ENCODE results near the gene MAGI1.

MAGI1 gene

DNA sequence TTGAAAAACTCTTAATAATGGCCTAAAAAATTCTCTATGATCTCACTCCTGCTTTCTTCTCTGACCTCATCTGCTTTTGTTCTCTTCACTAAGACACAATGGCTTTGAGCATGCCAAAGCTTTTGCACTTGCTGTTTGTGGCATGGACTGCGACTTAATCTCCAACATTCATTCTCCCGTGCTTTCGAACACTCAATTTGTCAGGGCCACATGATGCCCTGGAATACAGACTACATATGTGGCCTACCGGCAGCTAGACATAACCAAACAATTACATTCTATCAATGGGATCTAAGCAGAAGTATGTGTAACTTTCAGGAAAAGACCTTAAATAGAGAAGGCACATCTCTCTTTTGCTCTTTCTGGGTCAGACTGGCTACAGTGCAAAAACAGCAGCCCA, 506.5 kb downstream of the MAGI1 start:
- H3K79me2 ChIP-seq (ENCODE audit: insufficient read depth, low read depth), result no peaks in the 10 kb centered on the region
- no peak overlapping the region for H3K4me2 ChIP-seq
- no peaks in the 10 kb centered on the region for H4K20me1 ChIP-seq (ENCODE audit: insufficient read depth)
- no peak overlapping the region for H3K9ac ChIP-seq
- no peak overlapping the region for H2AFZ ChIP-seq (ENCODE audit: low read depth)
- H3K36me3 ChIP-seq (ENCODE audit: insufficient read depth), result no peaks in the 10 kb centered on the region
- H3K4me1 ChIP-seq (ENCODE audit: low read depth, poor library complexity, severe bottlenecking), result no peaks in the 10 kb centered on the region
- H3K27me3 ChIP-seq (ENCODE audit: insufficient read depth, low read depth), result no peaks in the 10 kb centered on the region
- H3K27ac ChIP-seq, result no peak overlapping the region
- TF ChIP-seq, protein P1, sequence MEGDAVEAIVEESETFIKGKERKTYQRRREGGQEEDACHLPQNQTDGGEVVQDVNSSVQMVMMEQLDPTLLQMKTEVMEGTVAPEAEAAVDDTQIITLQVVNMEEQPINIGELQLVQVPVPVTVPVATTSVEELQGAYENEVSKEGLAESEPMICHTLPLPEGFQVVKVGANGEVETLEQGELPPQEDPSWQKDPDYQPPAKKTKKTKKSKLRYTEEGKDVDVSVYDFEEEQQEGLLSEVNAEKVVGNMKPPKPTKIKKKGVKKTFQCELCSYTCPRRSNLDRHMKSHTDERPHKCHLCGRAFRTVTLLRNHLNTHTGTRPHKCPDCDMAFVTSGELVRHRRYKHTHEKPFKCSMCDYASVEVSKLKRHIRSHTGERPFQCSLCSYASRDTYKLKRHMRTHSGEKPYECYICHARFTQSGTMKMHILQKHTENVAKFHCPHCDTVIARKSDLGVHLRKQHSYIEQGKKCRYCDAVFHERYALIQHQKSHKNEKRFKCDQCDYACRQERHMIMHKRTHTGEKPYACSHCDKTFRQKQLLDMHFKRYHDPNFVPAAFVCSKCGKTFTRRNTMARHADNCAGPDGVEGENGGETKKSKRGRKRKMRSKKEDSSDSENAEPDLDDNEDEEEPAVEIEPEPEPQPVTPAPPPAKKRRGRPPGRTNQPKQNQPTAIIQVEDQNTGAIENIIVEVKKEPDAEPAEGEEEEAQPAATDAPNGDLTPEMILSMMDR (conservative IDR thresholded peaks at IDR 0.05; ENCODE audit: low read depth, low read length), result no peak
- H3K4me3 ChIP-seq (IDR thresholded peaks at IDR 0.05; ENCODE audit: insufficient read depth, low read depth, low read length), result no peak overlapping the region

DNA sequence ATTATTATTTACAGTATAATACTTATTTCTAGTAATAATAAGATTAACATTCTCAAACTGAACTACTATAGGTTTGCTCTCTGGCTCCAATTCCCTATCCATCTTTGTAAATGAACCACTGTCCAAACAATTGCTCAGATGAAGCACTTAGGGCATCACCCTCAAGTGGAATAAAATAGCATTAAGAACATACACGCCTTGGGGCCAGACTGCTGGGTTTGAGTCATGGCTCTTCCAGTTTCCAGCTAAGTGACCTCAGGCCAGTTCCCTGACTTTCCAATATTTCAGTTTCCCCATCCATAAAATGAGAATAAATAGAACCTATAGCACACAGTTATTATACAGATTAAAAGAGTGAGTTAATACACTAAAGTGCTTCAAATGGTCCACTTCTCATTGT, 507.2 kb downstream of the MAGI1 start:
- H2AFZ ChIP-seq (ENCODE audit: low read depth), result no peak overlapping the region
- TF ChIP-seq, protein P1 (conservative IDR thresholded peaks at IDR 0.05; ENCODE audit: low read depth, low read length), result no peak
- no peaks in the 10 kb centered on the region for H3K36me3 ChIP-seq (ENCODE audit: insufficient read depth)
- H3K4me2 ChIP-seq, result no peak overlapping the region
- H3K4me3 ChIP-seq (IDR thresholded peaks at IDR 0.05; ENCODE audit: insufficient read depth, low read depth, low read length), result no peak overlapping the region
- no peaks in the 10 kb centered on the region for H3K27me3 ChIP-seq (ENCODE audit: insufficient read depth, low read depth)
- no peak overlapping the region for H3K27ac ChIP-seq
- no peak overlapping the region for H3K9ac ChIP-seq
- no peaks in the 10 kb centered on the region for H4K20me1 ChIP-seq (ENCODE audit: insufficient read depth)
- no peaks in the 10 kb centered on the region for H3K79me2 ChIP-seq (ENCODE audit: insufficient read depth, low read depth)
- no peaks in the 10 kb centered on the region for H3K4me1 ChIP-seq (ENCODE audit: low read depth, poor library complexity, severe bottlenecking)

DNA sequence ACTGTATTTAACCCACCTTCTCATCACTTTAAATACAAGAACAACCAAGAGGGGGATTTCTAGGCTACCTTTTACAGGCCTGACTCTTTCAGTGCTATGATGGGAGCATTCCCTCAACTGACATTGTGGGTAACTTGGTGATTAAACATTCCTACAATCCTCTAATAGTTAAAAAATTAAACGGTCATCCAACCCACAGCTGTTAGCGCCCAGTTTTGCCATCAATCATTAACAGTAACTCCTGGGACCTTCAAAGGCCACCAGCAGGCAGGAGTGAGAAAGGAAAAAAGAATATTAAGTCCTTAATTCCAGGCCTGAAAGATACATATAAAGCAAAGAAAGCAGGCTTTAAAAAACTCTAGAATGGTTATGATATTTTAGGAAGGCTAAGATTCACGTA, 512.1 kb downstream of the MAGI1 start:
- H3K27ac ChIP-seq, result no peak overlapping the region
- H3K36me3 ChIP-seq (ENCODE audit: insufficient read depth), result no peaks in the 10 kb centered on the region
- H4K20me1 ChIP-seq (ENCODE audit: insufficient read depth), result no peaks in the 10 kb centered on the region
- H3K4me3 ChIP-seq (IDR thresholded peaks at IDR 0.05; ENCODE audit: insufficient read depth, low read depth, low read length), result no peak overlapping the region
- H3K4me1 ChIP-seq (ENCODE audit: low read depth, poor library complexity, severe bottlenecking), result no peaks in the 10 kb centered on the region
- no peak overlapping the region for H3K9ac ChIP-seq
- H3K79me2 ChIP-seq (ENCODE audit: insufficient read depth, low read depth), result no peaks in the 10 kb centered on the region
- H2AFZ ChIP-seq (ENCODE audit: low read depth), result no peak overlapping the region
- no peak overlapping the region for H3K4me2 ChIP-seq
- TF ChIP-seq, protein P1 (conservative IDR thresholded peaks at IDR 0.05; ENCODE audit: low read depth, low read length), result no peak
- no peaks in the 10 kb centered on the region for H3K27me3 ChIP-seq (ENCODE audit: insufficient read depth, low read depth)

DNA sequence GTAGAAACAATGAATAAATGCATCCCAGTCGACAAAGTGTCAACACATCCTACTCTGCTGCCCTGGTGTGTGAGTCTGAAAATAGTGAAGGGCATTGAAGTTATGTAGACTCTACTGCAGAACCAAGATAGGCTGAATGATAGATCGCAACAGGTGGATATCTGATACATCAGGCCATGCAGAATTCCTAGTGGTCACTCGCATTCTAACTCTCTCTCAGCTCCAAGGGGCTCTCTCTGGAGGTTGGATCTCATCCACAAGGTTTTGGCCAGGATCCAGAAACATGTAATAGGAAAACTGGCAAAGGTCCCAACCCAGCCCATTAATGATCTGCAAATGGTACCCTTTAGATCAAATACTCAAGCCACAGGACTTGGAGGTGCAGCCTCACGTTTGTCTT, 514.1 kb downstream of the MAGI1 start:
- H3K27ac ChIP-seq, result no peak overlapping the region
- H3K4me3 ChIP-seq (IDR thresholded peaks at IDR 0.05; ENCODE audit: insufficient read depth, low read depth, low read length), result no peak overlapping the region
- no peaks in the 10 kb centered on the region for H3K79me2 ChIP-seq (ENCODE audit: insufficient read depth, low read depth)
- no peak overlapping the region for H3K9ac ChIP-seq
- no peak overlapping the region for H2AFZ ChIP-seq (ENCODE audit: low read depth)
- no peaks in the 10 kb centered on the region for H3K4me1 ChIP-seq (ENCODE audit: low read depth, poor library complexity, severe bottlenecking)
- no peak overlapping the region for H3K4me2 ChIP-seq
- H4K20me1 ChIP-seq (ENCODE audit: insufficient read depth), result no peaks in the 10 kb centered on the region
- no peaks in the 10 kb centered on the region for H3K36me3 ChIP-seq (ENCODE audit: insufficient read depth)
- TF ChIP-seq, protein P1 (conservative IDR thresholded peaks at IDR 0.05; ENCODE audit: low read depth, low read length), result no peak
- no peaks in the 10 kb centered on the region for H3K27me3 ChIP-seq (ENCODE audit: insufficient read depth, low read depth)

DNA sequence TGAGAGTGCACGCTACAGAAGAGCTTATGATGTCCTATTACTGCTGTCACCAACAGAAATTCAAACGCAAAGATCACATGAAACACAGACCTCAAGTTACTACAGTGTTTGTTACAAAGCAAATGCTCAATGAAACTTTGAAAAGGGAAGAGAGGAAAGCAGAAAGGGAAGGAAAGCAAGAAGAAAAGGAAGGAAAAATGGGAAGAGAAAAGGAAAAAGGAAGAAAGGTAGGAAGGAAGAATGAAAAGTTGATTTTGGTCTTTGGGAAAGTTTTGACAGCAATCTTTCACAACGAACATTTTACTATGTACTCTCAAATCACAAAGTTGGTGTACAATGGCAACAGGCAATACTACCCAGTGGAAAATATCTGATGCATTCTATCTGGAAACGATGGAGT, 514.8 kb downstream of the MAGI1 start:
- Histone ChIP-seq H3K4me2 (no peak overlapping the region), H3K27me3 (ENCODE audit: insufficient read depth, low read depth) (no peaks in the 10 kb centered on the region), H4K20me1 (ENCODE audit: insufficient read depth) (no peaks in the 10 kb centered on the region), H3K4me1 (ENCODE audit: low read depth, poor library complexity, severe bottlenecking) (no peaks in the 10 kb centered on the region), H3K9ac (no peak overlapping the region), H3K27ac (no peak overlapping the region), H2AFZ (ENCODE audit: low read depth) (no peak overlapping the region), H3K79me2 (ENCODE audit: insufficient read depth, low read depth) (no peaks in the 10 kb centered on the region), H3K36me3 (ENCODE audit: insufficient read depth) (no peaks in the 10 kb centered on the region), H3K4me3 (IDR thresholded peaks at IDR 0.05; ENCODE audit: insufficient read depth, low read depth, low read length) (no peak overlapping the region)
- TF ChIP-seq, protein P1 (conservative IDR thresholded peaks at IDR 0.05; ENCODE audit: low read depth, low read length), result no peak
